ENCODE results near the gene IMMP2L.

Gene IMMP2L

GRCh38 chr7:110922906-110923305, 639.4 kb downstream of the IMMP2L start:
- DNase-seq (ENCODE audit: low read depth) = no peak

GRCh38 chr7:110921595-110922151, 640.6 kb downstream of the IMMP2L start:
- no peak for DNase-seq (ENCODE audit: low read depth)

GRCh38 chr7:110918949-110919548, 643.2 kb downstream of the IMMP2L start:
- DNase-seq (ENCODE audit: low read depth) = no peak

GRCh38 chr7:110914263-110914662, 648.0 kb downstream of the IMMP2L start:
- DNase-seq (ENCODE audit: low read depth) = no peak

- no peak for DNase-seq (ENCODE audit: low read depth)
Observed at GRCh38 chr7:110911632-110912031, 650.7 kb downstream of the IMMP2L start.

GRCh38 chr7:110909117-110909516, 653.2 kb downstream of the IMMP2L start:
- DNase-seq (ENCODE audit: low read depth) = no peak

- DNase-seq (ENCODE audit: low read depth) = no peak
Observed at GRCh38 chr7:110905773-110906566, 656.3 kb downstream of the IMMP2L start.

GRCh38 chr7:110898516-110898915, 663.8 kb downstream of the IMMP2L start:
- no peak for DNase-seq (ENCODE audit: low read depth)

- DNase-seq (ENCODE audit: low read depth) = no peak
Observed at GRCh38 chr7:110897538-110897937, 664.8 kb downstream of the IMMP2L start.

- no peak for DNase-seq (ENCODE audit: low read depth)
Observed at GRCh38 chr7:110894111-110894510, 668.2 kb downstream of the IMMP2L start.

- DNase-seq (ENCODE audit: low read depth) = no peak
Observed at GRCh38 chr7:110891197-110891596, 671.1 kb downstream of the IMMP2L start.

GRCh38 chr7:110890101-110890500, 672.2 kb downstream of the IMMP2L start:
- DNase-seq (ENCODE audit: low read depth) = no peak

GRCh38 chr7:110889335-110889734, 673.0 kb downstream of the IMMP2L start:
- no peak for DNase-seq (ENCODE audit: low read depth)

GRCh38 chr7:110888641-110889040, 673.7 kb downstream of the IMMP2L start:
- DNase-seq (ENCODE audit: low read depth) = no peak

- no peak for DNase-seq (ENCODE audit: low read depth)
Observed at GRCh38 chr7:110885474-110885873, 676.8 kb downstream of the IMMP2L start.

- DNase-seq (ENCODE audit: low read depth) = no peak
Observed at GRCh38 chr7:110881721-110882120, 680.6 kb downstream of the IMMP2L start.

- DNase-seq (ENCODE audit: low read depth) = no peak
Observed at GRCh38 chr7:110880971-110881370, 681.3 kb downstream of the IMMP2L start.

GRCh38 chr7:110877016-110877415, 685.3 kb downstream of the IMMP2L start:
- DNase-seq (ENCODE audit: low read depth) = no peak

GRCh38 chr7:110875346-110875745, 686.9 kb downstream of the IMMP2L start:
- no peak for DNase-seq (ENCODE audit: low read depth)

- no peak for DNase-seq (ENCODE audit: low read depth)
Observed at GRCh38 chr7:110871856-110872255, 690.4 kb downstream of the IMMP2L start.

- DNase-seq (ENCODE audit: low read depth) = no peak
Observed at GRCh38 chr7:110870926-110871325, 691.4 kb downstream of the IMMP2L start.

- no peak for DNase-seq (ENCODE audit: low read depth)
Observed at GRCh38 chr7:110868458-110868857, 693.8 kb downstream of the IMMP2L start.

- no peak for DNase-seq (ENCODE audit: low read depth)
Observed at GRCh38 chr7:110867771-110868170, 694.5 kb downstream of the IMMP2L start.

All from HS-5 (cell line).